Measurements from ENCODE around the gene CTSD.

Gene CTSD

DNA sequence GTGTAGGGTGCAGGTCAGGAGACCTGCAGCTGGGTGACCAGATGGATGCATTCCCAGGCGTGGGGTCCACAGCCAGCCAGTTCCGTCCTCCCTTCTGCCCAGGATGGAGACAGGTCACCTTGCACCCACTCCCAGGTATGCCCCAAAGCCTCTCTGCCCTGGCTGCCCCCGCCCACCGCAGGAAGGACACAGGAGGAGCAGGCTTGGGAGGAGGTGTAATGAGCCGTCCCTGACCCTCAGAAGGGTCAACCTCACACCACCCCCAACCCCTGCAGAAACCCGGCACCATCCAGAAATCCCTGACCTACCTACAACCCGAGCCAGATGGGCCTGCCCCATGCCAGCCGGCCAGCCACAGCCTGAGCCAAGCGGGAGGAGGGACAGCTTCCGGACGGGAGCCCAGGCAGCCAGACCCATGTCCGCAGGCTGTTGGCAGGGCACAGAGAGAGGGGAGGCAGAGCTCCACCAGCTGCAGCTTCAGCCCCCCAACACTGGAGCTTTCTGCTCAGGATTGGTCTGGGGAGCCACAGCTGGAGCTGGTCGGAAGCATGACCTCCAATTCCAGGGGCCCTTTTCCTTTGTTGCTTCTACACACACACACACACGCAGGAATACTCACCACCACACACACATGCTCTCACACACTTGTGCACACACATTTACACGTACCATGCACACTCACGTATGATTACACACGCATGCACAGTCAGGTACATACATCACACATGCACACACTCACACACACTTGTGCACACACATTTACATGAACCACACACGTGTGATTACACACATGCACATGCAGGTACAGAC, 18.6 kb downstream of the CTSD start:
- no peak for DNase-seq (ENCODE audit: low read depth, low spot score)

DNA sequence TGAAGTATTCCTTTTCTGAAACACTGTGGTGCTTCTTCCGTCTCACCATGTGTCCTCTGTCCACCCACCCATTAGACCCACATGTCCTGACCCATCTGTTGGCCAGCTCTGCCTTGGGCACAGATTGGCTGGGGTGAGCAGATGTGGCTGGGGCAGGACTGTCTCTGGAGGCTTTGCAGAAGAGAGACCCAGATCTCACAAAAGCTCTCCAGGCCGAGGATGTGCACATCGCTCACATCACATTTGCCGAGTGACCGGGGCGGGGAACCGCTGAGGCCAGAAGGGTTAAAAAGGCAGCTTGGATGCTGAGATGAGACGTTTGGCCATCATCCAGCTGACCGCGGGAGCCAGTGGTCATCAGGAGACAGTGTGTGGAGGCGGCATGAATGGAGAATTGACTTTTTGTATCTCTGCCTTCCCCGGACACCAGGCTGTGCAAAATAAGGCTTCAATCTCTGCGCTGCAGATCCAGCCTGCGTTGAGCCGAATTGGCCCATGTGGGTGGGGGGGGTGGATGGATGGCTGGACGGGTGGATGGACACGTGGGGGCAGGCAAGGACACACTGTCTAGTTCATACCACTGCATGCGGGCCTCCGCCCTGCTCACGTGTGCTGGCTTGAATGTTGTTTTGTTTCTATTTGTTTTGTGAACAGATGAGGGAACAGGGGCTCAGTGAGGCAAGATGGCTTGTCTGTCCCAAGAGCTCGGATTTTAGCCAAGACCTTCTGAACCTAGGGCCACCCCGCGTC, 19.4 kb downstream of the CTSD start:
- no peak for DNase-seq (ENCODE audit: low read depth, low spot score)

DNA sequence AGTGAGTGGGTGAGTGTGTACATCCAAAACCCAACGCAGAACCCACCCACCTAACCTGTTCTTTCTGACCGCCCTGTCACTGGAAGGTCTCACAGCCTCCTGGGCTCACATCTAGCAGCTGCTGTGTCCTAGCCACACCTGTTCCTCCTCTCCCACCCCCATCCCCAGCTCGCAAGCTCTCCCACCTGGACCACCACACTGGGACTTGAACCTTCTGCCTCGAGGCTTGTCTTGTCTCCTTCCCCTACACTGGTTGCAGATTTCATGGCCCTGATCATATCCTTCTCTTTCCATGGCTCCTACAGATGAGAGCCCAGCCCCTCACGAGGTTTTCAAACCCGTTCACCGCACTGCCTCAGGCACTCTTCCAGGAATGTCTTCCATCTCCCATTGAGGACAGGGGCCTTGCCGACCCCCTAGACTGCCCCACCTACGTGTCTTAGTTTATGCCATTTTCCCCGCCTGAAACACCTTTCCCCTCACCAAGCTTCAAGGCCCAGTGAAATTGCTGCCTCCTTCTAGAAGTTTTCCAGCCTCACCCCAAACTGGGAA, 20.1 kb downstream of the CTSD start:
- no peak for DNase-seq (ENCODE audit: low read depth, low spot score)

DNA sequence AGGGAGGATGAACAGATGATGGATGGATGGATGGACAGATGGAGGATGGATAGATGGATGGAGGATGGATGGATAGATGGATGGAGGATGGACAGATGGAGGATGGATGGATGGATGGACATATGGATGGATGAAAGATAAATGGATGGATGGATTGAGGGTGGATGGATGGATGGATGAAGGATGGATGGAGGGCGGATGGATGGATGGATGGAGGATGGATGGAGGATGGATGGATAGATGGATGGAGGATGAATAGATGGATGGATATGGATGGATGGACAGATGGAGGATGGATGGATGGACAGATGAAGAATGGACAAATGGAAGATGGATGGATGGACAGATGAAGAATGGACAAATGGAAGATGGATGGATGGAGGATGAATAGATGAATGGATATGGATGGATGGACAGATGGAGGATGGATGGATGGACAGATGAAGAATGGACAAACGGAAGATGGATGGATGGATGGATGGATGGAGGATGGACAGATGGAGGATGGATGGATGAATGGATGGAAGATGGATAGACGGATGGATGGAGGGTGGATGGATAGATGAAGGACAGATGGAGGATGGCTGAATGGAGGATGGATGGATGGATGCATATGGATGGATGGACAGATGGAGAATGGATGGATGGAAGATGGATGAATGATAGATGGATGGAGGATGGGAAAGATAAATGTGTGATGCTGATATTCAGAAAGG, 20.7 kb downstream of the CTSD start:
- no peak for DNase-seq (ENCODE audit: low read depth, low spot score)

DNA sequence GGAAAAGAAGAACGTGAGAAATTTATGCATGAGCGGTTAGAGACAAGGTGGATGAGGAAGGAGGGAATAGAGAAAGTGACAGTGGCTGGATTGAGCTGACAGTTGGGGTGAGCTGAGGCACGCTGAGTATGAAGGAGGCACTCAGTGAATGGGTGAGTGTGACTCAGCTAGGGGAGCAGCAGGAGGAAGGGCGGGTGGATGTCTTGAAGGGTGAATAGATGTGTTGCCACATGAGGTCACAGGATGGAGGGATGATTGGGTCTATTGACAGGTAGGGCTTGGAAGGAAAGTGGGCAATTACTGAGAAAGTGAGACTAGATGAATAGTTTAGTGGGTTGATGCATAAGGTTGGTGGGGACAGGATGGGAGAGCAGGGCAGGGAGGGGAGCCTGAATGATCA, 21.4 kb downstream of the CTSD start:
- DNase-seq (ENCODE audit: low read depth, low spot score) = no peak

DNA sequence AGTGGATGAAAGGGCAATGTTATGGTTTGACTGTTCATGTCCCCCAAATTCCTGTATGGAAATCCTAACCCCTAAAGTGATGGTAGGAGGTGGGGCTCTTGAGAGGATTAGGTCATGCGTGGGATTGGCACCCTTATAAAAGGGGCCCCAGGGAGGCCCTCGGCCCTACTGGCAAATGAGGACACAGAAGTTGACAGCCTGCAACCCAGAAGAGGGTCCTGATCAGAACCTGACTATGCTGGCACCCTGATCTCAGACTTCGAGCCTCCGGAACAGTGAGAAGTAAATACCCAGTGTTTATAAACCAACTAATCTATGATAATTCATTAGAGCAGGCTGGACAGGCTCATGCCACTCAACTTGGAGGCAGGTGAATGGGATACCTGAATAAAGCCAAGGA, 22.0 kb downstream of the CTSD start:
- no peak for DNase-seq (ENCODE audit: low read depth, low spot score)

DNA sequence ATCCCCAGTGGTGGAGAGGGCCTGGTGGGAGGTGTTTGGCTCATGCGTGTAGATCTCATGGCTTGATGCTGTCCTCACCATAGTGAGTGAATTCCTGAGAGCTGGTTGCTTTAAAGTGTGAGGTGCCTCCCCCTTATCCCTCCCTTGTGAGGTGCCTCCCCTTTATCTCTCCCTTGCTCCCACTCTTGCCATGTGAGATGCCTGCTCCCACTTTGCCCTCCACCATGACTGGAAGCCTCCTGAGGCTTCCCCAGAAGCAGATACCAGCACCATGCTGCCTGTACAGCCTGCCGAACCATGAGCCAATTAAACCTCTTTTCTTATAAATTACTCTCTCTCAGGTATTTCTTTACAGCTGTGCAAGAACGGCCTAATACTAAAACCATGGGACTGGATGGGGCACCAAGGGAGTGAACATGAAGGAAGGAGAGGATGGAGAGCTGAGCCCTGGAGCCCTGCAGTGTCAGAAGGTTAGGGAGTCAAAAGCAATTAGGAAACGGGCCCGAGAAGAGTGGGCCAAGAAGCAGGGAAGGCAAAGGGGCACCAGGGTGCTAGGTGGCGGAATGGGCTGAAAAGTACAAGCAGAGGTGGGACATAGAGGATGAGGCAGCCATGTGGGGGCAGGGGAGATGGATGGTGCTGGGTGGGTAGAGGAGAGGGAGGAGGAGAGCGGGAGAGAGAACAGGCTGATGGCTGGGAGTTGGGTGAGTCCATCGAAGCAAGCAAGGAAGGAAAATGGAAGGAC, 22.8 kb downstream of the CTSD start:
- no peak for DNase-seq (ENCODE audit: low read depth, low spot score)

DNA sequence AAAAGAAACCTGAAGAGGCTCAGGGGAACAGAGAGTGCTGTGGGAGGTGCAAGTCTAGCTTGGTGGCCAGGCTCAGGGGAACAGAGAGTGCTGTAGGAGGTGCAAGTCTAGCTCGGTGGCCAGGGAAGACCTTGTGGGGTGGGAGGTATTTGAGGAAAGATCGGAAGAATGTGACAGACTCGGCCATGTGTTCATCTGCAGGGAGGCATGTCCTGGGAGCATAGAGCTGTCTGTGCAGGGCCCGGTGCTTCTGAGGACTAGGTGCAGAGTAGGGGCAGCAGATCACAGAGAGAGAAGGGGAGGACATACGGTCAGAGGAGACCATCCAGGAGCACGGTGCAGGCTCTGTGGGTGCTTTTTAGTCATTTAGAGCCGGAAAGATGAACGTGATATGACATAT, 24.2 kb downstream of the CTSD start:
- no peak for DNase-seq (ENCODE audit: low read depth, low spot score)

DNA sequence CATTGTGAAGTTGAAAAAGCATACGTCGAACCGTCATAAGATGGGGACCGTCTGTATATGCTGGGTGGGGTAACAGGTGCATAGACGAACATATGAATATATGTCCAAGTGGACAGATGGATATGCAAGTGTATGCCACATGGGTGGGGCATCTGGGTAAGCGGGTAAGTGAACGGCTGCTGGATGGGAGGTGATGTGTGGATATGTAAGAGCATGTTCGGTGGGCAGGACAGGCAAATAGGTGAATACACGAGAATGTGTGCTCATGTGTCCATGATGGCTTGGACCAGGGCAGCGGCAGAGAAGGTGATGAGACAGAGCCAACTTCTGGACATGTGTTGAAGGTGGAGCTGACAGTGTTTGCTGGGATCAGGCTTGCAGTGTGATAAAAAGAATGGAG, 25.3 kb downstream of the CTSD start:
- no peak for DNase-seq (ENCODE audit: low read depth, low spot score)

DNA sequence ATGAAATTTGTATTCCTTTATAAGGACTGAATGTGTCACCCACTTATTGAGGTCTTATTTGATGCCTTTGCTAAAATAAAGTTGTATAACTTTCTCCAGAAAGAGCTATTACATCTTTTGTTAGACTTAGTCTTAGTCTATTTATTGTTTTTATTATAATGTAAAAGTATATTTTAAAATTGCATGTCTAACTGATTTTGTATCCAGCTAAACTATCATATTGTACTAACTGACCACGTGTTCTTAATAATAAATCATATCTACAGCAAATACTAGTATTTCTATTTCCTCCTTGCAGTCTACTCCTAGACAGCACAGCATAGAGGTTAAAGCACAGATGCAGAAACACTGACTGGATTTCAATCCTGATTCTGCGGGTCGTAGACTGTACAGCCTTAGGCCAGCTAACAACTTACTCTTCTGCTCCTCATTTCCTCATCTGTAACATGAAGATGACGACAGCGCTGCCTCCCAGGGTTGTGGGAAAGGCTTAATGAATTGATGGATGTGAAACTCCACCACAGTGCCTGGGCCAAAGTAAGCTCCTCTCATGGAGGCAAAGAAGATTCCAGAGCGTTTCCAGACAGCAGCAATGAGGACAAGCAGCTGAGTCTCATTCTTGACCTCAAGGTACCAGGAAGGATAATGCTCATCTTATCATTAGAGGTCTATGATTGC, 26.5 kb downstream of the CTSD start:
- DNase-seq (ENCODE audit: low read depth, low spot score) = no peak

DNA sequence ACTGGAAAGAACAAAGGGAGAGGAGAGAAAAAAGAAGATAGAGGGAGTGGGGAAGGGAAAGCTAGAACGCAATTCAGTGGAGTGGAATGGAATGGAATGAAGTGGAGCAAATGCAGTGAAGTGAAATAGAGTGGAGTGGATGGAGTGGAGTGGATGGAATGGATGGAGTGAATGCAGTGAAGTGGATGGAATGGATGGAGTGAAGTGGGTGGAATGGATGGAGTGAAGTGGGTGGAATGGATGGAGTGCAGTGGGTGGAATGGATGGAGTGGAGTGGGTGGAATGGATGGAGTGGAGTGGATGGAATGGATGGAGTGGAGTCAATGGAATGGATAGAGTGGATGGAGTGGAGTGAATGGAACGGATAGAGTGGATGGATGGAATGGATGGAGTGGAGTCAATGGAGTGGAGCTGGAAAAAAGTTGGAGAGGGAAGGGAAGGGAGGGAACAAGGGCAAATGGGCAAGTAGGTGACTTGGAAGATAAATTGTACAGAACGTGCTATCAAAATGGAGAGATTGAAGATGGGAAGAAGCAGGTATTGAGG, 27.2 kb downstream of the CTSD start:
- DNase-seq (ENCODE audit: low read depth, low spot score) = no peak

DNA sequence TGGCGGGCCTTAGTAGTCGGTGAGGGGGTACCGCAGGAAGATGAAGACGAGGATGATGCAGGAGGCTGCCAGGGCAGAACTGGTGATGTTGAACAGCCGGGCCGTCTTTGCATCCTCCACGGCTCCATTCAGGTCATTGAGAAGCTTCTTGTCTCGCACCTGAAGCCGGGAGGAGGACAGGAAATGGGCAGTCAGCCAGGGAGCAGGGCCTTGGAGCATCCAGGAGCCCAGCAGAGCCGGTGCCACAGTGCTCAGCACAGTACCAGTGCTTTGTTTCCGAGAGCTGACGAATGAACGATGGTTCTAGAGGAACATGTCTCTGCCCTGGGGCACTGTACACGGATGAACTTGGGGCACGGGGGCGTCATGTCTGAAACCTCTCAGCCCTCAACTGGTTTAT, 28.5 kb downstream of the CTSD start:
- DNase-seq (ENCODE audit: low read depth, low spot score) = no peak

DNA sequence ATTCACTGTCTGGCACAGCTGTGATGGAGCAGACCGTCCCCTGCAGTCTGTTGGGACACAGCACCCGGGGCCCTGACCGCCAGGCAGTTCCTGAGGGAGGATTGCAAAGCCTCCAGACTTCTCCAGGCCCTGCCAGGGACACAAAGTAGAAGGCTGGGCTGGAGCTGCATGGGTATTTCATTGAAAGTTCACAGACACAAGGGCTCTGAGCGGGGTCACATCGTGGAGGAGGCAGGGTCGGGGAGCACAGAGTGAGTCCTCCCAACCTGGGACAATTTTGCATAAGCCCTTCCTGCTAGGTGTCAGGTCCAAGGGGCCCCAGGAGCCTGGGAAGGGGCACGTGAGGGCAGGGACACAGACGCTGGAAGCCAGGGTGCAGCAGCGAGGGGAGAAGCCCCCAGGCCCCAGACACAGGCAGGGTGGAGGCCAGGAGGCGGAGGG, 29.1 kb downstream of the CTSD start:
- no peak for DNase-seq (ENCODE audit: low read depth, low spot score)

DNA sequence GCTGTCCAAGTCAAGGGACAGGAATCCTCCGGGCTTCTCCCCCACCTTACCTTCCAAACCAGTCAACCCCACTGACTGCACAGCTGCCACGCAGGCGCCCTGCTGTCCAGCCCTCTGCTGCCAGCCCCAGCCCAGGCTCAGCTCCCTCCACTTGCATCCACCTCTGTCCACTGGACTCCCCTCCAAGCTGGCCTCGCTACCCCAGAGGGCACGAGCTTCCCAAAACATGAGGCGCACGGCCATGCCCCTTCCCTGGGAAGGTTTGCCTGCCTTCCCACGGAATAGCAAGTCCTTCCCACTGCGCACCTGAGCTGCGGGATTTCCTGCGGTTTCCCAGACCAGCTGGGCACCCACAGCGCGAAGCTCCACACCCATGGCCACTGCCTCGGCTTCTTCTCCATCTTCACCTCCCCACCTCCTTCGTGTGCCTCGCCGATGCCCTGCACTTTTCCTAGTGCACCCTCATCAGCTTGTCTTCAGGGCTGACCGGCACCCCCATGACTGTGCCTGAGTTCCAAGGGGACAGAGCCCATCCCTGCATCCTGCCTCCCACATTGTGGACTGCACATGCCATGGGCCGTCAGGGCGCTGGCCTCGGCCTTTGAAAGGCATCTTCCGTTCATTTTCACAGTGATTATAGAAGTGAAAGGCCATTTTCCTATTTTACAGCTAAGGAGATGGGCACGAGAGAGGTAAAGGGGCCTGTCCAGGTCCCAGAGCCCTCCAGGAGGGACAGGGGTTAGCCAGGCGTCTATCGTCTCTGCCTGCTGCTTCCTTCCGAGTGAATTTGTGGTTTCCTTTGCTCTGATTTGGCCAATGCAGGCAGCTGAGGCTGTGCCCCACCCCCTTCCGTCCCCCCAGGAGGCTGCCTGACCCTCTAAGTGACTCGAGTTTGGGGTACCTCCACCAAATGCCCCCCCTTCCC, 29.7 kb downstream of the CTSD start:
- no peak for DNase-seq (ENCODE audit: low read depth, low spot score)

DNA sequence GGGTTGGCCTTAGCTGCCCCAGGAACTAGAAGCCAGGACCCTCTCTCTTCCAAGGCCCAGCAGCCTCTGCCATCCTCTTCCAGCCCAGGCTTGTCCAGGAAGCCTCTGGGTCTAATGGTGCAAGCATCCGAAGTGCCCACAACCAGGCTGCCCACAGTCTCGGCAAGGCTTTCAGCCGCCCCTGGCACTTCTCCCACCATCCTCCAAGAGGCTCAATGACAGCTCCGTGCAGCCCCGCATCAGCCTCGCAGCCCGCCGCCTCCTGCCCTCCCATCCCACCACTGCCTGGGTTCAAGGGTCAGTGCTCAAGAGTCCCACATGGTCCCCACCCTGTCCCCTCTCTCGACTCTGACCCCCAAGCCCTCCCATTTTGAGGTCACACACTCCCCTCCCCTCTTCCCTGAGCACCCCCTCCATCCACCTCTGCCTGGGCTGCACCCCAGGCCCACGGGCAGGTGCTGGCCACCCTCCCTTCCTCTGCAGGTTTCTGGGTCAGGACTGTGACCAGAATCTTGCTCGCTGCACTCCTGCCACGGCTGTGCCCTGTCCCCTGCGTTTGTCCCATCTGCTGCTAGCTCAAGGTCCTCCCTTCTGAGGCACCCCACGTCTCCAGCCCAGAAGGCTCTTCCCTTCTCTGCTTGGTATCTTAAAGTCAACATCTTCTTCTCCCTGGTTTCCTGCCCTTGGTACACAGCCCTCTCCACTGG, 30.6 kb downstream of the CTSD start:
- no peak for DNase-seq (ENCODE audit: low read depth, low spot score)

DNA sequence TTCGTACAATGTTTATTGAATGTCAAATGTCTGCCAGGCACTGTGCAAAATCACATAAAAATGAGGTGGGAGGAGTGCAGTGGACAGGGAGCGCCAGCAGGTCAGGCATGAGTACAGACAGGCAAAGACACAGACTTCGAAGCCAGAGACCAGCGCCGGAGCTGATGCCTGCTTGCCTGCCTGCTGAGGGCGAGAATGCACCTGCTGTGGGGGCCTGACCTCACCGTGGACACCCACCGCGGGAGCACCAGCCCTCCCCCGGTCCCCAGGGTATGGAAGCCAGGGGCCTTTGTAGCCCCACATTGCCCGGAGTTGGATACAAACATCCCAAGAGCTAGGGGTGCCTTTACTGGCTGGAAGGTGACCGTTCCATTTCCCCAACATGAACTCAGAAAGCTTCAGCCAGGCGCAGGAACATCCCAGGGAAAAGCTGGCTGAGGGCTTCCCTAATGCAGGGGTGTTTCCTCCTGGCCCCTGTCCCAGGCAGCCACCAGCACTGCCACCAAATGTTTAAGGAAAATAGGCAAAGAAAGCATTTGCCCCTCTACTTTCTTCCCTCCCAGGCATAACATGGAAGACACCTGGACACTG, 31.2 kb downstream of the CTSD start:
- DNase-seq (ENCODE audit: low read depth, low spot score) = no peak

DNA sequence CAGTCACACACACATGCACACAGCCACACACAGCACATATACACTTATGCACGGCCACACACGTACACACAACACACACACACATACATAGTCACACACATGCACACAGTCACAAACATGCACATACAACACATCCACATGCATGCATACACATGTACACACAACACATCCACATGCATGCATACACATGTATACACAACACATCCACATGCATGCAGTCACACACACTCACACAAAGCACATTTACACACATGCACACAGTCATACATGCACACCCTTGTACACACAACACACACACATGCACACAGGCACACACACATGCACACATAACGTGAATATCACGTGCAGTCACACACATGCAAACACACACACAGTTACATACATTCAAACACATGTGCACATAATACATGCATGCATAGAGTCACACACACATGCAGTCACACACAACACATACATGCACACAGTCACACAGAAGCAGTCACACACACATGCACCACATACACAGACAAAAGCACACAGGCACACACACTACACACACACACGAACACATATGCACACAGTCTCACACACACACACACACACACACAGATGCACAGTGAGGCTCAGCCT, 32.2 kb downstream of the CTSD start:
- DNase-seq (ENCODE audit: low read depth, low spot score) = no peak

DNA sequence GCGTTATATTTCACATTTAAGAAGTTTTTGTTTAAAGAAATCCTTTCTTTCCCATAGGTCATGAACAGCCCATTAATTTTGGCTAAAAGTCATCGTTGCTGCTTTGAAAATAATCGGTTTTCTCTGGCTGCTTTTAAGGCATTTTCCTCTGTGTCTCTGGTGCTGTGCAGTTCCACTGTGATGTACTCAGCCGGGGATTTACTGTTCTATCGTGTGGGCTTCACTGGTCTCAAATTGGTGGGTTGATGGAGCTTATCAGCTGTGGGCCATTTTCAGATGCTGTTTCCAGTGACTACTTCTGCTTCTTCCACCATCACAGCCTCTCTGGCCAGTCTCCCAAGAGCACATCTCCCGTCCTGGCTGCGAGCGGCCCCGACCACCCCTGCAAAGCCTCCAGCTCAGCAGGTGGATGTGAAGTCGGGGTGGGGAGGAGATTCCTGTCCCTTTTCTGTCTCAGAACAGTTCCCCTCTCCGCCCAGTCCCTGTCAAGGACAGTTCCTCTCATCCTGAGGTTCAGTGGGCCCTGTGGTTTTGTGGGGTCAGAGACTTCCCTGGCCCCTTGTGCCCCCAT, 33.6 kb downstream of the CTSD start:
- DNase-seq (ENCODE audit: low read depth, low spot score) = no peak

All from iPS DF 19.7 (cell line).